Dermis microvascular lymphatic vessel endothelial cell (primary cell): ENCODE data around the gene GFI1. TPM values are rescaled to one million over a fixed set of nuclear protein-coding genes. Genes with fewer than 3 reads are reported as not detected.
"Not testable (repeated sequence)": the region's sequence is repeated elsewhere in the genome, so short reads cannot be mapped to it uniquely, and the experiment has no call there.

Experiments
- DNase-seq, 2 donors: peaks; one replicate each; pipeline versions ENCODE4 v3.0.0 to v3.0.0-alpha.2; 2010; ENCODE audit warnings: low read depth in 2 of 2
- total RNA-seq: library from RNA; depleted of rRNA; stranded (reverse); fragments of >200 nt; gene quantifications from 2 replicates; pipeline ENCODE4 v1.2.1, GENCODE V29; 2014

GFI1 gene
- total RNA-seq, 1 donor from 2014 or later, result not detected

- DNase-seq, result no peak
Observed at GRCh38 chr1:92465256-92465647, 21.5 kb downstream of the GFI1 start.

DNA sequence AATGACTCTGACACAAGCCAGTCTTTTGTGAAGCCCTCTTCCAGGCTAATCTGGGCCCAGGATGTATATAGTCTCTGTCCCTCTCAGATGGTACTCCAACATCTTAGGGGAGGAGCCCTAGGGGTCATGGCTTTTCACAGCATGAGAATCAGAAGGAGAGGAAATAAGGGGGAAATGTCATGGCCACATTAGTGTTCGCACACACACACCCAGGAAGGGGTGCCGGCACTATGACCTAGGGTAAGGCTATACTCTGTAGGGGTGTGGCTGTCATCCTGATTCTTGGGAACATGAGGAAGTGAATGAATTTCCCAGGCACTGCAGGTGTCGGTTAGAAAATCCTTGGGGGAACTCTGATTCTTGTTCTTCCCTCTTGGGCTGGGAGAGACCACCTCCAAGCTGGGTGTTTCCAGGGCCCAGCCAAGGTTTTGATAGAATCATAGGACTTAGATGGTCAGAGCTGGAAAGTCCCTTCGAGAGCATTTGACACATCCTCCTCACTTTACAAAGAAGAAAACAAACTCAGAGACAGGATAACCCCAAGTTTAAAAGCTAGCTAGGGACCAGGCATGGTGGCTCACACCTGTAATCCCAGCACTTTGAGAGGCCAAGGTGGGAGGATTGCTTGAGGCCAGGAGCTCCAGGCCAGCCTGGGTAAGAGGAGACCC lies 22.0 kb downstream of the GFI1 start:
- no peak for DNase-seq

- DNase-seq, result no peak
Observed at GRCh38 chr1:92461364-92462097, 25.2 kb downstream of the GFI1 start.

DNA sequence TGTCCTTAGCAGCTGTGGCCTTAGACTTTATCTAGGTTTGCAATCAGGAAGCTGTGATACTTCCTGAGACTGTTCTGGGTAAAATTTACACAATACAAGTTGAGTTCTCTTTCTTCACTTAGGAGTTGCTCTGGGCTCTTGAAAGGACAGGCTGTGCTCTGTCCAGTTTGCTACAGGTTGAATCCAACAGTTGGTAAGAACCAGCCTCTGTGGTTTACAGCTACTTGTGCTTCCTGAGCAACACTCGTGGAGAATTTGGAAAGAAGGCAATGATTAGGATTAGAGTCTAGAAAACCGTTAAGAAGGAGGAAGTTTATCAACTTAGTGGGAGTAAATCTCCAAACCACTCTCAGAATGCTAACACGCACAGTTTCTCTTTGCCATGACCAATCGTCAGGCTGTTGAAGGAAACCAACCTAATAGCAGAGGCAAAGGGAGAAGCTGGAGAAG lies 26.8 kb downstream of the GFI1 start:
- DNase-seq, result no peak

DNA sequence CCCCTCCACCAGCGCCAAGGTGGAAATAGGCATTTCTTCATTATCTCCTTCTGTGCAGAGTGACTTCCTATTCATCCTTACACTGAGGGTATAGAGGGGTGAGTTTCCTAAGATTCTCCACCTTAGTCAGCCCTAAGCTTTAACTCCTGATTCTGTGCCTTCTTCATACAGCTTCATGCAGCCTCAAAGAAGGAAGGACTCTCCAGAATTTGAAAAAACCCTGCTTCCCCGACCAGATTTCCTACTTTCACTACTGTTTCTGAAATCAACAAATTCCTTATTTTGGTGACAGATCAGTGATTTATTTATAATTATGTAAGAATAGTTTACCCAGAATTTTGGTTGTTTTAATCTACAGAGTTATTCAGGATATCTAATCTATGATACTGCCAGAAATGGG lies 28.6 kb downstream of the GFI1 start:
- no peak for DNase-seq

- DNase-seq, result no peak
Observed at GRCh38 chr1:92447976-92448375, 38.7 kb downstream of the GFI1 start.

GRCh38 chr1:92447033-92447681 lies 39.6 kb downstream of the GFI1 start:
- no peak for DNase-seq

DNA sequence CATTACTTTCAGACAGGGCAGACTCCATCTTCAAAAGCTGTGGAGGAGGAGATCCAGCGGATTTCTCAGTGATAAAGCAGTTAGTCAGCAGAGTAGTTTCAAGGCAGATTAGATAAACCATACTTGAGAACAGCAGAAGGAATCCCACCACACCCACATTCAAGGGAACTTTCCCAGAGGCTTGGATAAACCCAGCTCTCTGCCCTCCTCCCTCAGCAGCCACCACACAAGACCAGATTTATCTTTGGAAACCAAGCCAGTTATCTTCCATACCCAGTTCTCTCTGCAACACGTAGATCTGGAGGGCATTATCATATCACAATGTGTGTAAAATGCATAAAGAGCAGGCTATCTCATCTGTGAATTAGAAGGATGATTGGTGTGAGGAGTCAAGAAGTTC lies 40.2 kb downstream of the GFI1 start:
- no peak for DNase-seq

GRCh38 chr1:92445865-92446264 lies 40.9 kb downstream of the GFI1 start:
- DNase-seq, result no peak

DNA sequence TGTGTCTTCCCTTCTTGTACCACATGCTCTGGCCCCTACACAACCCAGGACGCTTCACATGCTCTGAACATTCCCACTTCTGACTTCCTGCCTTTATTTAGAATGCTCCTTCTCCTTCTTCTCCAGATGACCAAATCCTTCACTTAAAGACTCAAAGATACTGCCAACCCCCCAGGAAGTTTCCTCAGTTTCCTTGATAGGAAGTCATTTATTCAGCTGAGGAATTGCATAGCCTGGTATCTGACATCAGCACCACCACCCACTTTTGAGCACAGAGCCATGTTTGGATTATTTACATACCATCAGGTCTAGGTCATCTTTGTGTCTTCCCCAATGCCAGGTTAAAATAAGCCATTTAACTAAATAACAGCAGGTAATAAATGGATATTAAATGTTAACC lies 42.4 kb downstream of the GFI1 start:
- DNase-seq, result no peak

DNA sequence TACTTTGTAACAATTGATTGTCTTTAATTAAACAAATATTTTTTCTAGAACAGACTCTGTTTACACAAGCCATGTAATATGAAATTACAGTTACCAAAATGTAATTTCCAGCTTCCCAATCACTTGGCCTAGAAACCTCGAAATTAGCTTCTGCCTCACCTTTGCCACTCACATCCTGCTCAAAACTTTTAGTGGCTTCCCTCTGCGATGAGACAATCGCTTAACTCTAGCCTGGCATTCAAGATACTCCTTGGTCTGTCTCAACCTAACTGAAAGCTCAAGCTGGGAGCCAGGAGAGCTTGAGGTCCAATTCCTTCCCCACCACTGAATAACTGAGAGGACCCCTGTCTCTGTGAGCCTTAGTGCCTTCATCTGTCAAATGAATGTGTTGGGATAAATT lies 42.8 kb downstream of the GFI1 start:
- DNase-seq, result no peak

DNA sequence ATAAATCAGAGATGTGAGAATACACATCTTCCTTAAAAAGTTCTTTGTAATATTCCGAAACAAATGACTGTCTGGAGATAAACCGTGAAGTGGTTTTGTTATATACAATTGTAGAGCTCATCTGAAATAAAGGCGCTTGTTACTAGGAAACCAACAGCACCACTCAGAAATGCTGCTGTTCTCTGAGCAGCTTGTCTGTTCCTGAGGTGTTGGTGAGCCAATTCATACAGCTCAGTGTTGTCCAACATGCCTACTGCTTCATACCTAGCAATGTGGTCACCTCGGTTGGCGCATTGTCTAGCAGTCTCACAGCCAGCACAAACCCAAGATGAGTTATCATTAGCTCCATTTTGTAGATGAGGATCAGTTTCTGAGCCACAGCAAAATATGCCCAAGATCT lies 44.4 kb downstream of the GFI1 start:
- DNase-seq, result no peak

DNA sequence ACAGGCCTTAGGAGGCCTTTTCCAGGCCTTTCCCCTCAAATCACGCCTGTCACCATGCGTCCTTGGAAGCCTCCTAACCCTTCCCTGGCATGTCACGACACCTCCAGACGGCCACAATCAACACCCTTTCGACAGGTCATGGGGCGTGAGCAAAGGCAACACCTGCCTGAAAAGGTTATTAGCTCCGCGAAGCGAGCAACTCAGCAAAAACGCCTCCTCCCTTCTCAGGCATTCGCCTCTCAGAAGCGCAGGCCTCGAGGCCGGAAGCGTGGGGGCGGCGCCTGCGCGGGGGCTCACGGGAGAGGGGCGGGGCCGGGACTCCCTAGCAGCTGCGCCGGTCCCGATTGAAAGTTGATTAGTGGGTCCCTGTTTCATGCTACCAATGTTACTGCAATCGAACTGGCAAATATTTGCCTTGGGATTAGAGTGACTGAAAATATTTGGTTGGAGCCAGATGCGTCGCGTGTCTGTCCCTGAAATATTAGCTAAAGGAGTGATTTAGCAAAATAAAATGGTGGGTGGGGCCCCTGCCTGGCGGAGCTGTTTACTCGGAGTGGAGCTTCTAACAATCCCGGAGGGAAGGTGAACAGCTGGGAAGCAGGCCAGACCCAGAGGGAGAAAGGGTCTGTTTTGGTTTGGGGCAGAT lies 44.9 kb downstream of the GFI1 start:
- no peak for DNase-seq

- no peak for DNase-seq
Observed at GRCh38 chr1:92441316-92441696, 45.4 kb downstream of the GFI1 start.

DNA sequence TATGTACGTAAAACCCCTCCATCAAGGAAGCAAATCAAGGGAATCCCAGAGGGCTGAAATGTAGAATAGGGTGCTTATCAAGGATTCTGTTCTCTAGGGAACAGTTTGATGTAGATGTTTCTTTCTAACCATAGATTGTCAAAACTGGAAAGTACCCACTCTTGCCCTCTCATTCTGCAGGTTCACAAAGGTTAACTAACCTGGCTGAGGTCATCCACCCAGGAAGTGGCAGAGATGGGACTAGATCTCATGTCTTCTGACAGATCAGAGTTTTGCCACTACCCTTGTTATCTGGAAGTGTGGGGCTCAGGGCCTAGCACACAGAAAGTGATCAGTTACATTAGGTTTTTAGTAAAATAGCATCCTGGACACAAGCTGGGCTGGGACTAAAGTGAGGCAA lies 47.4 kb downstream of the GFI1 start:
- DNase-seq, result no peak

DNA sequence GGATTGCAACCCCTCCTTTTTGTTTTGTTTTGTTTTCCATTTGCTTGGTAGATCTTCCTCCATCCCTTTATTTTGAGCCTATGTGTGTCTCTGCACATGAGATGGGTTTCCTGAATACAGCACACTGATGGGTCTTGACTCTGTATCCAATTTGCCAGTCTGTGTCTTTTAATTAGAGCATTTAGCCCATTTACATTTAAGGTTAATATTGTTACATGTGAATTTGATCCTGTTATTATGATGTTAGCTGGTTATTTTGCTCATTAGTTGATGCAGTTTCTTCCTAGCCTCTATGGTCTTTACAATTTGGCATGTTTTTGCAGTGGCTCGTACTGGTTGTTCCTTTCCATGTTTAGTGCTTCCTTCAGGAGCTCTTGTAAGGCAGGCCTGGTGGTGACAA lies 52.2 kb downstream of the GFI1 start:
- DNase-seq, result not testable (repeated sequence)

DNA sequence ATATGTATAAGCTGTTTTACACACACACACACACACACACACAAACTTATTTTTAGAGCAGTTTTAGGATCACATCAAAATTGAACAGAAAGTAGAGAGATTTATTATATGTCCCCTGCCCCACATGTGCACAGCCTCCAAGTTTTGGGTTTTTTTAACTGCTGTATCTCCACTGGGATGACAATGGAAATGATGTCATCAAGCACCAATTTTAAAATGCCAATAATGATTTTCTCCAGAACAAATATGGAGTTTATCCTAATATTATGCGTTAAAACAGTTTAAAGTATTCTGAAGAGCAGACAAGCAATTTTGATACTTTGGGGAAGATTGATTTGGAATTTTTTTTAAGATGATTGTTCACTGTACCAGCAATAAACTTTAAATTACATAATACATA lies 56.7 kb downstream of the GFI1 start:
- DNase-seq, result no peak

- no peak for DNase-seq
Observed at GRCh38 chr1:92425617-92426016, 61.1 kb downstream of the GFI1 start.
